G401 (cell line): Measurements from ENCODE around the gene IFNL1. TPM values are rescaled to one million over a fixed set of nuclear protein-coding genes. Genes with fewer than 3 reads are reported as not detected.
"Not testable (repeated sequence)": the region's sequence is repeated elsewhere in the genome, so short reads cannot be mapped to it uniquely, and the experiment has no call there.

Experiments used
- DNase-seq: peaks from one replicate; pipeline ENCODE4 v3.0.0-alpha.2; 2015; ENCODE audit warnings: low spot score
- in situ Hi-C: cut with HindIII; loops from 2 replicates; pipeline ENCODE4 v1.10.0; 2016; ENCODE audit warnings: low sequenced_read_pairs, mixed read lengths
- total RNA-seq: library from RNA; depleted of rRNA; stranded (reverse); fragments of >200 nt; shearing (Covaris generic); gene quantifications from 2 replicates; pipeline ENCODE4 v1.2.3, GENCODE V29; 2014

The IFNL1 gene
- total RNA-seq, 1 experiment from 2014 or later = not detected

DNA sequence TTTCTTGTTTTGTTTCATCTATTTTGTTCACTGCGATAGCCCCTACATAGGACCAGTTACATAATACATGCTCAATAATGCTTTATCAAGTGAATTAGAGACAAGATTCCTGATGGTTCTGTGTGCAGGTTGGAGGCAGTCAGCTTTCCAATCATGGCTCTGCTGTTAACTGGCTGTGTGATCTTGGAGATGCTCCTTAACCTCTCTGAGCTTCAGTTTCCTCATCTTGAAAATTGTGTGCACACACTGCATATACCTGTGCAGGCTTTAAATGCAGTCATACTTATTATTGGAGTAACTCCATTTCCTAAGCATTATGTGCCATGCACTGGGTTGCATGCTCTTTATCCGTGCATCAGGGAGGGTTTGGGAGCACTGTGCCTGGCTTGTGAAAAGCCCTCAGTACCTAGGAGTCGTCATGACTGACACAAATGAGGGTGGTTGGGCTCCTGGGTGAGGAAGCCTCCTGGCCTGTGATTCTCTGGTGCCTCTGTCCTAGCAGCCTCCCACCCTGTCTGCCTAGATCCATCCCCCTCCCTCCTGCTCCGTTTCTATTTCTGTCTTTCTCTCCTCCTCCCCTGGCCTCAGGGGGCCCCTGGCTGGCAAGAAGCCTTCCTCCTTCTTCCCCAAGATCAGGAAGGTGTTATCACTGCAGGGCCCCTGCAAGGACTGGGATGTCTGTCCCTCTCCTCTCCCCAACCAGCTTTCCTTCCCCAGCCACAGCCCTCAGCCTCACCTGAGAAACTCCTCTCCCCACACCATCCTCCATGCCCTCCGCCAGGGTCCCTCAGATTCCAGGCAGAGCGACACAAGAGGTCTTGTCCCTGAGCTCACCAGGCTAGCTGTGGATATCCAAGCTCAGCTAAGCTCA is 8.7 kb downstream of the IFNL1 start:
- in situ Hi-C loops = no loop called here
- DNase-seq = no peak

GRCh38 chr19:39306075-39306474 is 9.9 kb downstream of the IFNL1 start:
- in situ Hi-C loops = no loop called here
- no peak for DNase-seq

DNA sequence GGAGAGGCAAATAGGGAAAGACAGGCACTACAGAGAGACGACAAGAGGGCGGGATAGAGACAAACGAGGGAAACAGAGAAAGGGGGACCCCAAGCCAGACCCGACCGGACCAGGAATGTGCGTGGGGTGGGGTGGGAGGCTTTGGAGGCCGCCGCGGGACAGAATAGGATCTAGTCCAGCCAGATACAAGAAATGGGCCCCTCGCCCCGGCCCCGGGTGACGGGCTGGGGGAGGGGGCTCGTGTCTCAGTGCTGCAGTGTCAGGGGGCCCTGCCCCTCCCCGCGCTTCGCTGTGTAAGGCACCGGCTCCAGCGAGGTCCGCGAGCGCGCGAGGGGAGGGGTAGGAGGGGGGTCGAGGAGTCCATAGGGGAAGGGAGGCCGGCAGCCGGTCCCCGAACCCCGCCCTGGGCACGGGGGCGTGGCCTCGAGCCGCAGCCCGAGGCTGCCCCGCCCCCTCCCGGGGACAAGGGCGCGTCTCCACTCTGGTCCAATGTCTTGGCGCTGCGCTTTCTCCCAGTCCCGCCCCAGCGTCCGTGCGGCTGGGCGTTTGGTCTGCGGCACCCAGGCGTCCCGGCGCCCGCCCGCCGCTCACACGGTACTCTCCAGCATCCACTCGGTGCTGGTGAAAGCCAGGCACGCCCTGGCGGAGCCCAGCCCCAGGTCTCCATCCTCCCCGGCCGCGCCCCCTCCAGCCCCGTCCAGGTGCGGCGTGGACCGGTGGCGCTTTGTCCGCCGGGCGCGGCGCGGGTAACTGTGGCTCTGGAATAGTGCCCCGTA is 11.0 kb downstream of the IFNL1 start:
- peak; percentile 66 for DNase-seq
- in situ Hi-C loops = no loop called here

DNA sequence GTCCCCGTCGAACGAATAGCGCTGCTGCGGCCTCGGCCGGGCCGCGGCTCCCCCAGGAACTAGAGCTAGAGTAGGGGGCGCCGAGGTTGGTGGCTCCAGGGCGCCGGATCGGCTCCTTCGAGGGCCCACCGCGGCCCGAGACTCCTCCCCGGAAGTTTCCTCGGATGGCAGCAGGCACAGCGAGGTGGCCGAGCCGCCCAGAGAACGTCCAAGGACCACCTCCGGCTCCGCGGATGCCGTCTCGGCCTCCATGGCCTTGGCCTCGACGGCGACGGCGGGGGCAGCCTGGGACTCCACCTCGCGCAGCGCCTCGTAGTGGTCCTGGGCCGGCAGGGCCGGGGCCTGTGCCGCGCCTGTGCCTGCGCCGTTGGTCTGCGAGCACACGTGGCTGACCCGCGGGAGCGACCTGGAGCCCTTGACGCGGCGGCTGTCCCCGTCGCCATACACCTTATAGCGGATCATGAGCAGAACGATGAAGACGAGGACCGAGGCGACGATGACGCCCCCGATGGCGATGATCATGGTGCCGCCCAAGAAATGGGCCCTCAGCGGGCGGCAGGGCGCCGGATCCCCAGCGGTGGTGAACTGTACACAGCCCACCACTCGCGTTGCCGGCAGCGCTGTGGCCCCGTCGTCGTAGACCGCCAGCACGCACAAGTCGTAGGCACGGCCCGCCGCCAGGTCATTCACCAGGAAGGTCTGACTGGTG is 11.8 kb downstream of the IFNL1 start:
- no peak for DNase-seq
- in situ Hi-C loops = no loop called here

GRCh38 chr19:39308531-39309304 is 12.5 kb downstream of the IFNL1 start:
- no peak for DNase-seq
- in situ Hi-C loops = no loop called here

DNA sequence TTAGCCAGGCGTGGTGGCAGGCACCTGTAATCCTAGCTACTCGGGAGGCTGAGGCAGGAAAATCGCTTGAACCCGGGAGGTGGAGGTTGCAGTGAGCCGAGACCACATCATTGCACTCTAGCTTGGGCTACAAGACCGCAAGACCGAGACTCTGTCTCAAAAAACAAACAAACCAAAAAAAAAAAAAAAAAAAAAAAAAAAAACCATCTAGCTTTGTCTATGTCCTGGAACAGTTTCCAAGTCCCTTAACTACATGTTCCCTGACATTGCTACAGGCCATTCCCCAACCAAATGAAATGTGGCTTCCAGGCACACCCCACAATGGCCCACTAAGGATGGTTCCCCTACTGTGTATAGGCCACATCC is 13.1 kb downstream of the IFNL1 start:
- DNase-seq, in situ Hi-C loops: not testable (repeated sequence)

DNA sequence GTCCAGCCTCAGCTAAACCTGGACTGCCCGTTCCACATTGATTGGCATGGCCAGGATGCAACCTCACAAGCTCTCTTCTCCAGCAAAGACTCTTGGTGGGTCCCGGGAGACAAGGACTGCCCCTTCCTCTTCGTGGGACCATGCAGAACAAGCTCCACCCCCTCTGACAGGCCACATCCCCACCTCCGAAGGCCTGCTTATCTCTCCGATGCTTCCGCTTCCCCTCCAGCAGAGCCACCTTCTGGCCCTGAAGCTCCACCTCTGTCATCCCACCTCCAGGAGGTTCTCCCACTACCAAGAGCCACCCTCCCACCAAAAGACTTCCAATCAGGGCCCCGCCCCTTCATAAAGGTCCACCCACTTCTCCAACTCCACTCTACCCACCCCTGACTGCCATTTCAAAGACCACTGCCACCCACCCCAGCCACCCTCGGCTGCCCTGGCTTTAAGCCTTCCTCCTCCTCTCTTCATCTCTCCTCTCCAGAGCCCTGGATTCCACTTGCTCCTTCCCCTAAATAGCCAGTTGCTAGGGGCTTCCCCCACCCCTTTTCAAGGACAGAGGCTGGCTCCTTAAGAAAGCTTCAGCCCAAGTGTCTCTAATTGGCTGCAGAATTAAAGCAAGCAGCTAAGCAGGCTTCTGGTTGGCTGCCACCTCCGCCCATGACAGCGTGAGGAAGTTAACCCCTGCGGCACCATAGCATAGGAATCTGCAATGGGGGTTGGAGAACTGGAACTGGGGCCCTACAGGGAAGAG is 14.5 kb downstream of the IFNL1 start:
- peak; percentile 93 for DNase-seq
- in situ Hi-C loops = no loop called here

DNA sequence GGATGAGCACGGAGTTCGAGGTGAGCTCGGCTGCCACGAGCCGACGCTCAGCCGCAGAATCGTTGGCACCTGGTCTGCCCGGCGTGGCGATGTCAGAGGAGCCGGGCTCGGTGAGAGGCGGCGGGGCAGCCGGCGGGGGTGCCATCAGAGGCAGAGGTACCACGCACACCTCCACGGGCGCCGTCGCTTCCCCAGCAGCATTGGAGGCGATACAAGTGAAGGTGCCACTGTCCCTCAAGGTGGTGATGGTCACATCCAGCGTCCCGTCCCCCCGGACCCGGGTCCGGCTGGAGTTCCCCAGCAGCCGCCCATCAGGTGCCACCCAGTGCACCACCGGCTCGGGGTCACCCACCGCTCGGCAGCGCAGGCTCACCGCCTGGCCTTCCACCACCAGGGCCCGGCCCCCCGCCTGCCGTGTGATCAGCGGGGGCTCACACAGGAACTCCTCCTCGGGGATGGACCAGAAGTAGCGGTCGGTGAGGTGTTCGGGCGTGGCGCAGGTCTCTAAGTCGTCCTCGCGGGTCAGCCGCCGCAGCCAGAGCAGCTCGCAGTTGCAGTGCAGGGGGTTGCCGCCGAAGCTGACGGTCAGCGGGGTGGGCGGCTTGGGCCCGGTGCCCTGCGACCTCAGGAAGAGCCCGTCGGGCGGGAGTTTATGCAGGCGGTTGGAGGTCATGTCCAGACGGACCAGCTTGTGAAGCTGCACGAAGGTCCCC is 18.0 kb downstream of the IFNL1 start:
- no peak for DNase-seq
- in situ Hi-C loops = no loop called here

GRCh38 chr19:39315933-39316332 is 19.7 kb downstream of the IFNL1 start:
- in situ Hi-C loops = no loop called here
- no peak for DNase-seq

DNA sequence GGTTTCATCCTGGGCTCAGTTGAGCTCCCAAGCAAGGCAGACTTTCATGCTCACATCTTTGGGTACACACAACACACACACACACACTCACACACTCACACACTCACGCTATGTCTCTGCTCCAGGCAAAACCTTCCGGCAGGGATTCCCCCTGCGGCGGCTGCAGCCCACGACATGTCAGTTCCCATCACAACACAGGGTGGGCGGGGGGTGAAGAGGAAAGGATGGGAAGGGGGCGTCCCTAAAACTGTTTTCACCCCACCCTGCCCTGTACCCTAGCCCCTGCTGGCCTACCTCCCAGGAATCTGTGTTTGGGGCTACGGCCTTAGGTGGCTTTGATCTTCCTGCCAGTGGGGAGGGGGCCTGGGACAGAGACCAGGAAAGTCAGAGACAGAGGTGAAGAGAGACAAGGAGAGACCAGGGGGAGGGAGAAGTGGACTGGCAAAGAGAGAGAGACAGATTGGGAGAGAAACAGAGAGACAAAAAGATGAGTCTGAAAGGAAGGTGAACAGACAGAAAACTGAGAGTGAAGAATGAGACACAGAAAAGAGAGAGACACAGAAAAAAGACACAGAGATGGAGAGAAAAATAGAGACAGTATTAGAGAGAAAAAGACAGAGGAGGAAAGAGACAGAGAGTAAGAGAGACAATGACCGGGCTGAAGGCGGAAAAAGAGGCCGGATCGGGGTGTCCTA is 20.6 kb downstream of the IFNL1 start:
- in situ Hi-C loops = no loop called here
- DNase-seq = no peak

DNA sequence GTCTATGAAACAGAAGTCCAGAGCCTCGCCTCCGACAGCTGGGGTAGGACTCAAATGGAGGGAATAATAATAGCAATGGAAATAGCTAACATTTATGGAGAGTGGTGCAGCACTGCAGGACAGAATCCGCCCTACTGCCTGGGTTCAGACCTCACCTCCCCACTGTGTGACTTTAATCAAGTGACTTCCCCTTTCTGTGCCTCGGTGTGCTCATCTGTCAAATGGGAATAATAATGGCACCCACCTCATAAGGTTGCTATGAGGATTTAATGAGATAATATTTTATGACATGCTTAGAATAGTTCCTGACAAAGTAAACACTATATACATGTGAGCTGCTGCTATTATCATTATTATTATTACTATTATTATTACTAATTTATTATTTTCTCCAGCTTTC is 21.3 kb downstream of the IFNL1 start:
- no peak for DNase-seq
- in situ Hi-C loops = no loop called here

DNA sequence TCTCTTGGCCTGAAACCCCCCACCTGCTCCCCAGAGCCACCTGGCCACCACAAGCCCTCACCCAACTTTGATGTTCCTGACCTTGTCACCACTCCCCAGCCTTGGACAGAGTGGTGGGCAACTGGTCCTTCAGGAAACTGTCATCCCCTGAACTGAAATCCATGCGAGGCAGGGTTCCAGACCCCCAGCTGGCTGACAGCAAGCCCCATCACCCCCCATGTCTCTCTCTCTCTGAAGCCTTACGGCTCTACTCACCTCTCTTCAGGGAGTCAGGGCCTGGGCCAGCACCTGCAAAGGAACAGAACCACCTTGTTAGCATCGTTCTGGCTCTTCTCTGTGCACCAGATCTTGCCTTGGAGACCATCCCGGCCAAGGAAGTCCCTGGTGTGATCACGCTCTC is 21.9 kb downstream of the IFNL1 start:
- in situ Hi-C loops = no loop called here
- peak; percentile 37 for DNase-seq

DNA sequence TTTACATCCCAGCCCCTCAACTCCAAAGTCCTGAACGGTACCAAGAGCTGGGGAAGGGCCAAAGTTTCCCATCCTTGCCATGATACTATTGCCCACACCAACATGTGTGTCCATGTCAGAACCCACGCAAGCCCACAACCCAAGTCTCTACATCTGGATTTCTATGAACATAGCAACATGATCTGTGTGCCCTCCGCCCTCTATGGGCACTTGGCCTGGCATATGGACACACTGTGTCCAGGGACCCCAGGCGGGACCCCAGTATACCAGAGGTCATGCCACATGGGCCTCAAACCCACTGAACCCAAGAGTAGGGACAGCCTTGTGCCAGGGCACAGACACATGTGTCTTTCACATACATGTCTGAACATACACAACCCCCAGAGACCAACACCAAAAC is 22.5 kb downstream of the IFNL1 start:
- DNase-seq = no peak
- in situ Hi-C loops = no loop called here

DNA sequence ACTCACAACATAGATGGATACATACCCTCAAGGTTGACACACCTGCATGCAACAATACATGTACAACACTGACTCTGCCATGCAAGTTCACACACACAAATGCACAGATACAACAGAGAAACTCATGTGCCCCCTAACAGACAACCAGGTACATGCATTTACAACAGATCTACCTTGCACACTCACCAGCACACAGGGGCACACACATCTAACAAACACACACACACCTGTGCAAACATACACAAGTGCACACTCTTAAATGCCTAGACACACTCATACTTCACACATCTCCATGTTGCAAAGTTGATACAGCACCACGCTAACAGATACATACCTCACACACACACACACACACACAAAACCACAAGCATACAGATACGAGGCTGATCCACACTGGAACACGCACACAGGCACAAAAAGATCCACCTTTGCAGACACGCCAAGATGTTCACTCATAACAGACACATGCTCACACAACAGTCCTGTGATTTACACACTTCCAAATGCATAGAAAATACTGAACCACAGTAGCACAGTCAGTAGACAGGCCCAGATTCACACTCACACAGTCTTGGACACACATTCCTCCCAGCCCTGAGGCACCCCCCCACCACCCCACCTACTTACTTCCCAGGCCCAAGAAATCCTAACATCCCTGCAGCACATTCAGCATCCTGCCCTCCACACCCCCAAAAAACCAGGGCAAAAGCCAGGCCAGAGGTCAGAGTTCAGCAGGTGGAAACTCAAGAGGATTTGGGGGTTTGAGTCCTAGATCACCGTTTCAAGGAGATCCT is 23.1 kb downstream of the IFNL1 start:
- in situ Hi-C loops = no loop called here
- no peak for DNase-seq

DNA sequence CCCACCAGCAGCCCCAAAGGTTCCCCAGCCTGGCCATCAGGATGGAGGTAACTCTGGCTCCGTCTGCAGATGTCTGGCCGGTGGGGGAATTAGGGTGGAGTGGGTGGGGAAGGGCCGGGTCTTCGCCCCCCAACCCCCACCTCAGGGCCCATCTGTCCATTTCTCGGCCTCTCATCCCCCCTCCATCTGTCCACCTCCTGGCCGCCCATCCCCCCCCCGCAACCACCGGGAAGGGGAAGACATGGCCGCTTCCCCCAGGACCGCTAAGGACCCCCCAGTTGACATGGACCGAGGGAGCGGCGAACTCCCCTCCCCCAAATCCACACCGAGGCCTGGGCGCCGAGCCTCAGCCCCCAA is 23.7 kb downstream of the IFNL1 start:
- in situ Hi-C loops = no loop called here
- DNase-seq = no peak

DNA sequence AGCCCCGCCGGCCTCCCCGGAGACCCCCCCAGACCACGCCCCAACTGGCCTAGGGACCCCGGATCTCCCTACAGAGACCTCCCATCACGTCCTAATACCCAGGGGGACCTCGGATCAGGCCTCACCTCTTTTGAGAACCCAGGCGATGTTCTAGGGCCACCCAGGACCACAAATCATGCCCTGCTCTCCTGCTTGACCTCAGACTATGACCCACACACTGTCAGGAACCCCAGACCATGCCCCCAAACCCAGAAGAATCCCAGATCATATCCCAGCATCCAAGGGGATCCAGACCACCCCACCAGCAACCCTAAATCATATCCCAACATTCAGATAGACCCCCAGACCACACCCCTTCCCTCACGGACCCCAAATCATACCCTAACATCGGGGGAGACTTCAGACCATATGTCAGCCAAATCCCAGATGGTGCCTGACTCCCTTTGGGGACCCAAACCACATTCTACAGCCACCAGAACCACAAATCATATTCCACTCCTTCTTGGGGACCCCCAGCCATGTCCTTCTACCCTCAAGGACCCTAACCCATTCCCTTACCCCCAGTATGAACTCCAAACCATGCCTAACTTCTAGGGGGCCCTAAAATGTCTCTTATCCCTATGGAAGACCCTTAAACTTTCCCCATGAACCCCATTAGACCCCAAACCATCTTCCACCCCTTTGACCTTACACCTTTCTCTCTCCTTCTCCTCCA is 25.1 kb downstream of the IFNL1 start:
- DNase-seq = no peak
- in situ Hi-C loops = no loop called here
